Thoracic aorta (tissue), 2 donors: ENCODE measurements around the gene MAPT. TPM values are rescaled to one million over a fixed set of nuclear protein-coding genes. Genes with fewer than 3 reads are reported as not detected.

Experiments
- ATAC-seq: fragments of 150-250 bp; one replicate; pipeline ENCODE4 v1.8.0; 2017; ENCODE audit warnings: low read depth; ENCODE audit not compliant: insufficient number of reproducible peaks, low FRiP score
- DNase-seq: peaks from one replicate; pipeline ENCODE4 v3.0.0-alpha.2; 2020; ENCODE audit warnings: low spot score
- H3K27ac ChIP-seq, 2 donors: fragments of 200-600 bp; sonication (generic); 1 replicate in 1 of 2; 2 replicates in 1 of 2; pipeline ENCODE4 v1.5.1; 2016; ENCODE audit warnings: mild to moderate bottlenecking in 2 of 2, moderate library complexity in 2 of 2
- H3K27me3 ChIP-seq: fragments of 200-600 bp; sonication (generic); replicated peaks from 2 replicates; pipeline ENCODE4 v1.6.0; 2016; ENCODE audit warnings: mild to moderate bottlenecking; ENCODE audit not compliant: insufficient read depth
- H3K36me3 ChIP-seq: fragments of 200-600 bp; sonication (generic); one replicate; pipeline ENCODE4 v1.5.1; 2016
- H3K4me1 ChIP-seq, 2 donors: fragments of 200-600 bp; sonication (generic); 1 replicate in 1 of 2; 2 replicates in 1 of 2; pipeline versions ENCODE4 v1.5.1 to v1.6.0; 2016; ENCODE audit warnings: low read depth in 2 of 2, mild to moderate bottlenecking in 1 of 2; ENCODE audit not compliant: control insufficient read depth in 1 of 2
- H3K4me3 ChIP-seq: fragments of 200-600 bp; sonication (generic); 2 replicates; pipeline ENCODE4 v1.5.1; 2016; ENCODE audit warnings: mild to moderate bottlenecking
- H3K9me3 ChIP-seq: fragments of 200-600 bp; sonication (generic); 2 replicates; pipeline ENCODE4 v1.5.1; 2016
- total RNA-seq, 2 donors: library from RNA; depleted of rRNA; stranded (reverse); fragments of >200 nt; gene quantifications; one replicate each; pipeline versions ENCODE4 v1.1.0 to v1.2.3, GENCODE V29; 2016
- TF ChIP-seq, protein P1 (sequence below): fragments of 200-600 bp; sonication (generic); IDR thresholded peaks from one replicate; pipeline ENCODE4 v1.5.1; 2019; ENCODE audit warnings: antibody characterized with exemption

The MAPT gene
- total RNA-seq, 2 donors from 2014 or later = 3.1 to 4.6 TPM

DNA sequence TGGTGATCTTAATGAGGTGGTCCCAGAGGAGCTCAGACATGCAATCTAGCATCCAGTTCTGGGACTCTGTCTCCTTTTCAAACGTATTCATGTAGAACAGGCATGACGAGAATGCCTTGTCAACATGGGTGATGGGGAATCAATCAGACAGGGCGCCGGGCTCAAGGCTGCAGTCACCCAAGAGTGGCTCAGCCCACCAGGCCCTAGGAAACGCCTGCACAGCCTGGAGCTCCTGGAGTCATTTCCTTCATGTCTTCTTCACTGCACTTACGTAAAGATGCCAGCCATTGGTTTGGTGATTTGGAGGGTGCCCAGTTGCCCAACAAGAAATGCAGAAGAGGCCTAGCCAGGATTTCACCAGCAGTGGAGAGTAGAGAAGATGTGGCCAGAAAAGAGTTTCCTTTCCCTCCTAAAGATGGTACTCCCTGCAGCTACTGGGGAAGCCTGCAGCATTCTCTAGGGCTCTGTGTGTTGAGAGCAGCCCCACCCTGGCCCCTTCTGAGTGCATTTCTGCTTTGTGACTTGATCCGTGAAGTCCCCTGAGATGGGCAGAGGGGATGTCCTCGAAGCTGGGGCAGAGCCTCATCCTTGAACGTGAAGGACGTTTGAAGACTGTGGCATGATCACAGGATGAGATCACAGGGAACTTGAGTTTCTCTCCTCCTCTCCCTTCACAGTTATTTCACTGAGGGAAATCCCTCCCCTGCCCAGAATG is 80.7 kb downstream of the MAPT start:
- TF ChIP-seq, protein P1, sequence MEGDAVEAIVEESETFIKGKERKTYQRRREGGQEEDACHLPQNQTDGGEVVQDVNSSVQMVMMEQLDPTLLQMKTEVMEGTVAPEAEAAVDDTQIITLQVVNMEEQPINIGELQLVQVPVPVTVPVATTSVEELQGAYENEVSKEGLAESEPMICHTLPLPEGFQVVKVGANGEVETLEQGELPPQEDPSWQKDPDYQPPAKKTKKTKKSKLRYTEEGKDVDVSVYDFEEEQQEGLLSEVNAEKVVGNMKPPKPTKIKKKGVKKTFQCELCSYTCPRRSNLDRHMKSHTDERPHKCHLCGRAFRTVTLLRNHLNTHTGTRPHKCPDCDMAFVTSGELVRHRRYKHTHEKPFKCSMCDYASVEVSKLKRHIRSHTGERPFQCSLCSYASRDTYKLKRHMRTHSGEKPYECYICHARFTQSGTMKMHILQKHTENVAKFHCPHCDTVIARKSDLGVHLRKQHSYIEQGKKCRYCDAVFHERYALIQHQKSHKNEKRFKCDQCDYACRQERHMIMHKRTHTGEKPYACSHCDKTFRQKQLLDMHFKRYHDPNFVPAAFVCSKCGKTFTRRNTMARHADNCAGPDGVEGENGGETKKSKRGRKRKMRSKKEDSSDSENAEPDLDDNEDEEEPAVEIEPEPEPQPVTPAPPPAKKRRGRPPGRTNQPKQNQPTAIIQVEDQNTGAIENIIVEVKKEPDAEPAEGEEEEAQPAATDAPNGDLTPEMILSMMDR = no peak
- Histone ChIP-seq H3K27ac (no peak overlapping the region), H3K9me3 (no peaks in the 10 kb centered on the region), H3K4me3 (no peak overlapping the region), H3K36me3 (no peaks in the 10 kb centered on the region), H3K27me3 (no peaks in the 10 kb centered on the region), H3K4me1 (no peaks in the 10 kb centered on the region)
- ATAC-seq (no peak), DNase-seq (no peak)

DNA sequence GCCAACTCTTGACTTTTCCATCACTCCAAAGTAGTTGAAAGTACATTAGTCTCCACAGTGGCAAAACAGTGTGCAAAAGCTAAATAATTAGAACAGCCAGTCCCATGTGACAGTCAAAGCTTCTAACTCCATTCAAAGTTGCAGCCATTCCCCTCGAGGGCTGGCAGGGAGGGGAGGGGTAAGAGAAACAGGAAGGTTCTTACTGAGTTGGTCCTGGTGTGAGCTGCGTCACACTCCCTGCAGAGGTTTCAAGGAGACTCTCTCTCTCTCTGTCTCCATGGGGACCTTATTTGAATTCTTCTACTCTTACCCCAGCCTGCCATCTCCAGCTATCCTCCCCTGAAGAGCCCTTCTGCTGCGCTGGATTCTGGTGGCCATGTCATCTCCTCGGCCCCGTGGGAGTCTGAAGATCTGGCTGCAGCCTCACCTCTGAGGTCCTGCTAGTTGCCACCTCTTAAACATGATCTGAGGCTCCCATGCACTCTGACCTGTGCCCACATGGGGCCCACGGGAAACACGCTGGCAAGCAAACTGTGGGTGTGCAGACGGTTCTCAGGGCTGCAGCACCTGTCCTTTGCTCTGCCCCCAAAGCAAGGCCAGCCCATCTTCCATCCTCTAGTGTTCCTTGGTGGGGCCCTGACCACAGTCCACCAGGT is 81.4 kb downstream of the MAPT start:
- Histone ChIP-seq H3K4me1 (no peaks in the 10 kb centered on the region), H3K9me3 (no peaks in the 10 kb centered on the region), H3K27ac (no peak overlapping the region), H3K36me3 (no peaks in the 10 kb centered on the region), H3K4me3 (no peak overlapping the region), H3K27me3 (no peaks in the 10 kb centered on the region)
- DNase-seq (no peak), ATAC-seq (no peak)
- TF ChIP-seq, protein P1 = no peak

DNA sequence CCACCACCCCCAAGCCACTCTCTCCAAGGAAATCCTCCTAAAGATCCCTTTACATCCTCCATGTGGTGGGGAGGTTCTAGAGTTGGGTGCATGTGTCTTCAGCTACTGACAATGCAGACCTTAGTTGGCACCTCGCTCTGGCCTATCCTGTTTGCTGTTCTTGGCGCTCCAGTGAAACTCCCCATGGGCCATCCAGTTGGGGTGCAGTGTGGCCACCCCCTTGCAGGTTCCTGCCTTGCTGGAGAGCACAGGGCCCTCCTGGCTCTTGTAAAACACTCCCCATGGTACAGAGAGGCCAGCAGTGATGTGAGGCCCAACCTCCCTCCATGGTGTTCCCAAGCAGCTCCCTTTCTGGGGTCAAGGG is 82.0 kb downstream of the MAPT start:
- Histone ChIP-seq H3K4me3 (no peak overlapping the region), H3K27ac (no peak overlapping the region), H3K4me1 (no peaks in the 10 kb centered on the region), H3K27me3 (no peaks in the 10 kb centered on the region), H3K36me3 (no peaks in the 10 kb centered on the region), H3K9me3 (no peaks in the 10 kb centered on the region)
- no peak for DNase-seq
- TF ChIP-seq, protein P1 = no peak
- no peak for ATAC-seq

DNA sequence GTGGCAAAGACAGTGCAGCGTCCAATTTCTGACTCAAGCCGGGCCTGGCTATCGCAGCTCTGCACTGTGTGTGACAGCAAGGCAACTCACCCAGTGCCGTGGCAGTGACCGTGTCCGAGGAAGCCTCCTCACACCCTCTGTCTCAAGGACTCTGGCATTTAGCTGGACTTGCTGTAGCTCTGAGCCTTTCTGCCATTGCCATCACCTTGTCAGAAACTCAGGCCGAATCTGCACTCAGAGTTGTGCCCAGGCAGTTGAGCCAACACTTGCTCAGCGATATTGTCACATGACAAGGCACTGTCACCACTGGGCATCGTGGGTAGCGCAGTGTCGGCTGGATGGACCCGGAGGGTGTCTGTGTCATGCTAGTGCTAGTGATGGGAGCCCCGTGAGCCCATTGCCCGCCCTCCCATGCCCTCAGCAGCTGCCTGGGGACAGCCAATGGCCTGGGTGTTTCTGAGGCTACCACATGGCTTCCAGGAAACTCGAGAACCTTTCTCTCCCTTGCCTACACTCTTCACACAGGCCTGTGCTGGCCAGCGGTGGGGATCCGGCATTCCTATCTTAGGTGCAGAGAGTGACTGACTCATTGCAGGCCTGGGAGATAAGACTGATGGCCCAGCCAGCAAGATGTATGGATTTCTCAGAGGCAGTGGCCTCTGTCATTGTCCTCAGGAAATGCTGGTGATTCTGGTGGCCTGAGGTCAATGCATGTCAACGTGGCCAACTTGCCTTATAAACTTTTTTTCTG is 82.6 kb downstream of the MAPT start:
- H3K4me3 ChIP-seq = no peak overlapping the region
- H3K27me3 ChIP-seq = no peaks in the 10 kb centered on the region
- ATAC-seq (no peak), DNase-seq (no peak)
- TF ChIP-seq, protein P1 = no peak
- H3K9me3 ChIP-seq = no peaks in the 10 kb centered on the region
- H3K27ac ChIP-seq = no peak overlapping the region
- no peaks in the 10 kb centered on the region for H3K4me1 ChIP-seq
- no peaks in the 10 kb centered on the region for H3K36me3 ChIP-seq

DNA sequence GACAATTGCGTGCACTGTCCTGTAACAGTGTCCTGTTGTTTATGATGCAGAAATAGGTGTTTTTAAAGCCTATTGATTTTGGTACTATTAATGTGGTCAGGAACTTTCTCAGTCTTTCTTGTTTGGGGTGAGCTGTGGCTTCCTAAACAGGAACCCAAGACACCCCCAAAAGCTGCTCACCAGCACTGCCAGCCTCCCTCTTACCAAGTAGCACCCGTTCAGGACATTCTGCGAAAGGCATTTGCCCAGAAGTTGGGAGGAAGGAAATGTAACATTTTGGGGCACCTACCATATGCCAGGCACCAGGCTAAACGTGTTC is 83.1 kb downstream of the MAPT start:
- Histone ChIP-seq H3K27ac (no peak overlapping the region), H3K9me3 (no peaks in the 10 kb centered on the region), H3K36me3 (no peaks in the 10 kb centered on the region), H3K27me3 (no peaks in the 10 kb centered on the region), H3K4me1 (no peaks in the 10 kb centered on the region), H3K4me3 (no peak overlapping the region)
- TF ChIP-seq, protein P1 = no peak
- no peak for ATAC-seq
- no peak for DNase-seq
